ENCODE measurements around the gene GPR150. TPM values are rescaled to one million over a fixed set of nuclear protein-coding genes. Genes with fewer than 3 reads are reported as not detected.

The GPR150 gene
- total and polyA plus RNA-seq, 2 of the 4 experiments (the other 2 are of a cell fraction): under 0.01 to 0.10 TPM

- H3K27me3 ChIP-seq (ENCODE audit: control insufficient read depth, insufficient read depth, low read length): no peaks in the 10 kb centered on the region
- no peak overlapping the region for H2BK5ac ChIP-seq (ENCODE audit: low read depth, low read length, poor library complexity, severe bottlenecking)
- no peak overlapping the region for H2BK15ac ChIP-seq (ENCODE audit: low read depth, low read length)
- H4K20me1 ChIP-seq (ENCODE audit: insufficient read depth, low read length): no peaks in the 10 kb centered on the region
- no peak for DNase-seq
- H4K8ac ChIP-seq (ENCODE audit: low read depth in 2 of 2, low read length in 2 of 2): no peak overlapping the region
- WGBS, 2 experiments (ENCODE audit: extremely low coverage in 2 of 2, insufficient read length in 1 of 2): 100% methylated on average over 1 of the region's 1 CpG; no CpG with 5 or more reads in 1 of the 2 experiments
- TF ChIP-seq MAFK (IDR thresholded peaks at IDR 0.05; ENCODE audit: low read depth, low read length): no peak
- TF ChIP-seq USF2 (IDR thresholded peaks at IDR 0.05; ENCODE audit: low read depth, low read length): no peak
- TF ChIP-seq MXI1 (IDR thresholded peaks at IDR 0.05; ENCODE audit: borderline replicate concordance, low read depth, low read length): no peak
- no peak for TF ChIP-seq SMC3 (IDR thresholded peaks at IDR 0.05; ENCODE audit: low read depth, low read length)
- no peak for TF ChIP-seq RFX5 (IDR thresholded peaks at IDR 0.05; ENCODE audit: low read depth, low read length)
- TF ChIP-seq POLR2A (IDR thresholded peaks at IDR 0.05; ENCODE audit: low read depth, low read length): no peak
- TF ChIP-seq CEBPB (IDR thresholded peaks at IDR 0.05; ENCODE audit: low read depth, low read length): no peak
- no peaks in the 10 kb centered on the region for H3K4me1 ChIP-seq (ENCODE audit: control insufficient read depth, insufficient read depth, low read length)
- no peak overlapping the region for H3K18ac ChIP-seq (ENCODE audit: low read depth, low read length)
- no peak overlapping the region for H3K14ac ChIP-seq (replicated peaks; ENCODE audit: low read depth, low read length)
- no TSS peak for BruUV-seq (replicated peaks)
- intact Hi-C loops (cut with micrococcal nuclease): no loop called here
- no peak overlapping the region for H3K23ac ChIP-seq (ENCODE audit: low read depth, low read length)
- dilution Hi-C loops (cut with HindIII; ENCODE audit: low sequenced_read_pairs, unreplicated experiment): no loop called here
- no peak overlapping the region for H2AK5ac ChIP-seq (ENCODE audit: low read depth, low read length)
- no peak overlapping the region for H3K9ac ChIP-seq (ENCODE audit: low read depth, low read length)
- no peak overlapping the region for H3K4me3 ChIP-seq (ENCODE audit: insufficient read depth, low read depth, low read length)
- H3K56ac ChIP-seq (ENCODE audit: extremely low read depth, insufficient read depth, low read length): no peak overlapping the region
- no peak overlapping the region for H3K4me2 ChIP-seq (ENCODE audit: low read depth, low read length)
- H3K36me3 ChIP-seq (ENCODE audit: control insufficient read depth, insufficient read depth, low read length): no peaks in the 10 kb centered on the region
- ATAC-seq (ENCODE audit: low read depth): no peak
- in situ Hi-C loops (cut with MboI; ENCODE audit: low sequenced_read_pairs): no loop called here
- no peak overlapping the region for H2BK20ac ChIP-seq (ENCODE audit: low read depth, low read length)
- H3K4ac ChIP-seq (ENCODE audit: low read depth, low read length): no peak overlapping the region
- H3K27ac ChIP-seq (ENCODE audit: insufficient read depth, low read length): no peak overlapping the region
- H4K5ac ChIP-seq (ENCODE audit: low read depth, low read length): no peak overlapping the region
- no peaks in the 10 kb centered on the region for H3K79me1 ChIP-seq (ENCODE audit: low read depth in 1 of 2, low read length in 2 of 2)
- H4K91ac ChIP-seq (ENCODE audit: insufficient read depth, low read depth, low read length): no peak overlapping the region
- H3K9me1 ChIP-seq (ENCODE audit: insufficient read depth, low read length): no peaks in the 10 kb centered on the region
- H2AFZ ChIP-seq (replicated peaks; ENCODE audit: low read length, poor library complexity): no peak overlapping the region
- no peak overlapping the region for H2BK120ac ChIP-seq (ENCODE audit: low read depth, low read length)
- ChIA-PET CTCF (interaction anchor here (1.0 kb wide), 1 partner anchor 189 kb away, joined by 3 read pairs; no protein-coding TSS in a partner anchor), POLR2A (ENCODE audit: unreplicated experiment) (no interaction called here)
- H2AK9ac ChIP-seq (replicated peaks; ENCODE audit: low read depth, low read length, poor library complexity): no peak overlapping the region
- H3K9me3 ChIP-seq (ENCODE audit: control insufficient read depth, insufficient read depth, low read length): no peaks in the 10 kb centered on the region
These were observed 33.0 kb downstream of the GPR150 start for GRCh38 chr5:95652849-95653248.

Measured in IMR-90 (cell line).